Colonic mucosa (tissue), 4 donors: ENCODE measurements around the gene KRT12. TPM values are rescaled to one million over a fixed set of nuclear protein-coding genes. Genes with fewer than 3 reads are reported as not detected.

Experiments used
- DNase-seq: peaks from one replicate; pipeline ENCODE4 v3.0.0-alpha.2; 2020
- H3K27ac ChIP-seq: fragments of 200-600 bp; one replicate; pipeline ENCODE4 v1.8.0; 2021
- H3K27me3 ChIP-seq: fragments of 200-600 bp; one replicate; pipeline ENCODE4 v1.8.0; 2021
- H3K36me3 ChIP-seq: fragments of 200-600 bp; one replicate; pipeline ENCODE4 v1.8.0; 2021
- H3K4me1 ChIP-seq: fragments of 200-600 bp; one replicate; pipeline ENCODE4 v1.8.0; 2021; ENCODE audit warnings: mild to moderate bottlenecking
- H3K4me3 ChIP-seq: fragments of 200-600 bp; one replicate; pipeline ENCODE4 v1.8.0; 2021
- H3K9ac ChIP-seq, 2 donors: one replicate each; pipeline ENCODE4 v1.7.0; 2013; ENCODE audit warnings: control low read depth in 2 of 2, low read depth in 2 of 2, low read length in 2 of 2
- H3K9me3 ChIP-seq: fragments of 200-600 bp; one replicate; pipeline ENCODE4 v1.8.0; 2021
- intact Hi-C: fragments of 100-400 bp; cut with DNase I; formaldehyde crosslinking; loops from one replicate; pipeline ENCODE4 v1.14.1; 2022
- total RNA-seq, 2 donors: library from RNA; stranded (reverse); fragmentation: NEBNext Ultra II Directional in 1 of 2; extraction: Animal tissue kit (Norgen Biotek cat#: 25700) in 1 of 2; gene quantifications; one replicate each; pipeline ENCODE4 v1.2.1, GENCODE V29; 2021
- TF ChIP-seq, protein P1 (sequence below): fragments of 200-600 bp; IDR thresholded peaks from one replicate; pipeline ENCODE4 v1.8.0; 2022; ENCODE audit warnings: antibody characterized with exemption, mild to moderate bottlenecking
- donor health status: healthy.
- donor health status: DM: no; HTN: no; CAD: no.
- donor health status: DM: no; HTN: no; CAD: no.

KRT12 gene
- total RNA-seq, 2 donors from 2014 or later: 2.2 to 4.4 TPM

DNA sequence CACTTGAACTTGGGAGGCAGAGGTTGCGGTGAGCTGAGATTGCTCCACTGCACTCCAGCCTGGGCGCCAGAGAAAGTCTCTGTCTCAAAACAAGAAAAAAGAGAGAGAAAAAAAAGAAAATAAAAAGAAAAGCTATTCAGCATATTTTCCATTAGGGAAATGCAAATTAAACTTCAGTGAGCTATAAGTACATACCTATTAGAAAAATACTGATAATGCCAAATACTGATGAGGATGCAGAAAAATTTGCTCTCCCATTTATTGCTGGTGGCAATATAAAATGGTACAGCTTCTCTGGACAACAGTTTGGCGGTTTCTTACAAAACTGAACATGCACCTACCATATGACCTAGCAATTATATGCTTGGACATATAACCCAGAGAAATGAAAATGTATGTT lies 54.4 kb downstream of the KRT12 start:
- Histone ChIP-seq H3K9me3 (no peaks in the 10 kb centered on the region), H3K9ac (no peak overlapping the region), H3K4me3 (no peak overlapping the region), H3K36me3 (no peaks in the 10 kb centered on the region), H3K4me1 (no peaks in the 10 kb centered on the region), H3K27ac (no peak overlapping the region), H3K27me3 (peaks cover 16% of the 10 kb centered on the region)
- TF ChIP-seq, protein P1, sequence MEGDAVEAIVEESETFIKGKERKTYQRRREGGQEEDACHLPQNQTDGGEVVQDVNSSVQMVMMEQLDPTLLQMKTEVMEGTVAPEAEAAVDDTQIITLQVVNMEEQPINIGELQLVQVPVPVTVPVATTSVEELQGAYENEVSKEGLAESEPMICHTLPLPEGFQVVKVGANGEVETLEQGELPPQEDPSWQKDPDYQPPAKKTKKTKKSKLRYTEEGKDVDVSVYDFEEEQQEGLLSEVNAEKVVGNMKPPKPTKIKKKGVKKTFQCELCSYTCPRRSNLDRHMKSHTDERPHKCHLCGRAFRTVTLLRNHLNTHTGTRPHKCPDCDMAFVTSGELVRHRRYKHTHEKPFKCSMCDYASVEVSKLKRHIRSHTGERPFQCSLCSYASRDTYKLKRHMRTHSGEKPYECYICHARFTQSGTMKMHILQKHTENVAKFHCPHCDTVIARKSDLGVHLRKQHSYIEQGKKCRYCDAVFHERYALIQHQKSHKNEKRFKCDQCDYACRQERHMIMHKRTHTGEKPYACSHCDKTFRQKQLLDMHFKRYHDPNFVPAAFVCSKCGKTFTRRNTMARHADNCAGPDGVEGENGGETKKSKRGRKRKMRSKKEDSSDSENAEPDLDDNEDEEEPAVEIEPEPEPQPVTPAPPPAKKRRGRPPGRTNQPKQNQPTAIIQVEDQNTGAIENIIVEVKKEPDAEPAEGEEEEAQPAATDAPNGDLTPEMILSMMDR: no peak
- DNase-seq: no peak
- intact Hi-C loops: no loop called here

Other genes with a start within 250 kb of the KRT12 start
- 10 to 100 TPM; 73.0 to 80.9 TPM for gene SMARCE1, start 219.4 kb downstream of the KRT12 start, total RNA-seq
- gene KRT222, start 202.0 kb downstream of the KRT12 start, total RNA-seq: under 1 TPM in 1 of 2 donors, not detected in 1; 0.69 TPM
- 1 to 10 TPM in 1 of 2 donors, under 1 TPM in 1; 0.57 to 1.1 TPM for gene KRT24, start 163.5 kb downstream of the KRT12 start, total RNA-seq
- gene KRT25, start 111.9 kb downstream of the KRT12 start, total RNA-seq: not detected
- gene KRT26, start 95.0 kb downstream of the KRT12 start, total RNA-seq: not detected
- not detected for gene KRT27, start 84.7 kb downstream of the KRT12 start, total RNA-seq
- not detected for gene KRT28, start 67.3 kb downstream of the KRT12 start, total RNA-seq
- 10 to 100 TPM; 33.6 to 35.1 TPM for gene KRT10, start 44.6 kb downstream of the KRT12 start, total RNA-seq
- 1,000 to 10,000 TPM; 1,610 to 1,735 TPM for gene KRT20, start 18.0 kb upstream of the KRT12 start, total RNA-seq
- gene KRT23, start 70.4 kb upstream of the KRT12 start, total RNA-seq: 1 to 10 TPM in 1 of 2 donors, under 1 TPM in 1; 0.27 to 1.2 TPM
- not detected for gene KRT39, start 99.7 kb upstream of the KRT12 start, total RNA-seq
- gene KRT40, start 117.1 kb upstream of the KRT12 start, total RNA-seq: under 1 TPM in 1 of 2 donors, not detected in 1; 0.32 TPM
- not detected for gene KRTAP3-3, start 126.9 kb upstream of the KRT12 start, total RNA-seq
- not detected for gene KRTAP3-2, start 132.7 kb upstream of the KRT12 start, total RNA-seq
- not detected for gene KRTAP3-1, start 141.9 kb upstream of the KRT12 start, total RNA-seq
- gene KRTAP1-5, start 160.0 kb upstream of the KRT12 start, total RNA-seq: not detected
- gene KRTAP1-4, start 163.0 kb upstream of the KRT12 start, total RNA-seq: not detected
- gene KRTAP1-3, start 167.7 kb upstream of the KRT12 start, total RNA-seq: not detected
- not detected for gene KRTAP1-1, start 174.2 kb upstream of the KRT12 start, total RNA-seq
- not detected for gene KRTAP2-1, start 180.1 kb upstream of the KRT12 start, total RNA-seq
- not detected for gene KRTAP2-2, start 188.0 kb upstream of the KRT12 start, total RNA-seq
- gene KRTAP2-3, start 192.9 kb upstream of the KRT12 start, total RNA-seq: not detected
- not detected for gene KRTAP2-4, start 198.7 kb upstream of the KRT12 start, total RNA-seq
- gene KRTAP4-7, start 216.9 kb upstream of the KRT12 start, total RNA-seq: not detected
- not detected for gene KRTAP4-8, start 230.9 kb upstream of the KRT12 start, total RNA-seq
- gene KRTAP4-16, start 235.0 kb upstream of the KRT12 start, total RNA-seq: not detected
- not detected for gene KRTAP4-9, start 238.2 kb upstream of the KRT12 start, total RNA-seq